ENCODE results near the gene AKAP9.
"Not testable (repeated sequence)": the region's sequence is repeated elsewhere in the genome, so short reads cannot be mapped to it uniquely, and the experiment has no call there.

AKAP9 gene

DNA sequence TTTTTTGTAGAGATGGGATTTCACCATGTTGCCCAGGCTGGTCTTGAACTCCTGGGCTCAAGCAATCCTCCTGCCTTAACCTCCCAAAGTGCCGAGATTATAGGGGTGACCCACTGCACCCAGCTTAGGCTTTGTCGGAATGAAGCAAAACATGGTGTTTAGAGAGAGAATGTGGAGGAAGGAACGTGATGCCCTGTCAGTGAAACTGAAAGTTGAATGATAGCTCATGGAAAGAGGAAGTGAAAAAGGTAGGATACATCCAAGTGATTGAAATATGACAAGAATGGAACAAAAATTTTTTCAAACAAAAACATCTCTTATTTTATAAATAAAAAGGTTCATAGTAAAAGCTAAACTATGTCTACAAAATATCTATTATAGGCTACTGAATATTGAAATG is 5.9 kb downstream of the AKAP9 start:
- DNase-seq (ENCODE audit: low spot score), result no peak

DNA sequence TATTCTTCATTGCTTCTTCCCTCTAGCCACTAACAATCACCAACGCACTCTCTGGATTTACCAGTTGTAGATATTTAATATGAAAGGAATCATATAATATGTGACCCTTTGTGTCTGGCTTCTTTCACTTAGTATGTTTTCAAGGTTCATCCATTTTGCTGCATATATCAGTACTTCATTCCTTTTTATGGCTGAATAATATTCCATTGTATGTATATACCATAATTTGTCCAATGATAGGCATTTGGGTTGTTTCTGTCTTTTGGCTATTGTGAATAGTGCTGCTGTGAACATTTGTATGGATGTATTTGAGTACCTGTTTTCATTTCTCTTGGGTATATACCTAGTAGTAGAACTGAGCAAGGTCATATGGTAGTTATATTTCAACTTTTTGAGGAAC is 7.3 kb downstream of the AKAP9 start:
- no peak for DNase-seq (ENCODE audit: low spot score)

DNA sequence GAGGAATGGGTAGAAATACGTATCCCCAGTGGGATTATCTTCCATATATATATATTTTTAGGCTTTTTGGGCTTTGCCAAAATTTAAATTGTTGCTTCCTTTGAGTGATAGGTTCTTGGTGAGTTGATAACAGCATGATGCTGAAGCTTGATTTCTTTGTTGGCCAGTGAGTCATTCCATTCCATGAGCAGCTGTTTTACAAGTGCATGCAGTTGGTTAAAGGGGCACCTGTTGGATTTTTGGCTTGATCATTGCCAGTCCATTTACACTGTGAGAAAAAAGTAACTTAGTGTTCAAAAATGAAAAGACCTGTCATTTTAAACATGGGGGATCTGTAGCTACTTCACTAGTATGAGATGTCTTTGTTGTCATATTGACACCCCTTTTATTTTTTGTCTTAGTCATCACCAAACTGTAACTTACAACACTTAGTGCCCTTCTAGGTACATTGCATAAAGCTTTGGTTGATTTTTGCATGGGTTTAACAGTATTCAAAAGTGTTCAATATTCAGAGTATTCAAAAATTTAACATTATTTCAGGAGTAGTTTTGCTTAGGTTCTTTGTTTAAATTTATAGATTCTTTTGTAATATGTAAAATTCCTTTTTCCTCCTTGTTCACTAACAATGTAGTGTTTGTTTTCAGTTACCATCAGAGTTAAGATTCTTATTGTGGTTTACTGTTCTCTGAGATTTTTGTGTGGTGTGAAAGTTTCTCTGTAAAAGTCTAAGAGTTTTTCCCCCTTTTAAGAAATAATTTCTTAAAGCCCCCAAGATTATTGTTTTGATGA is 8.8 kb downstream of the AKAP9 start:
- DNase-seq (ENCODE audit: low spot score), result no peak

DNA sequence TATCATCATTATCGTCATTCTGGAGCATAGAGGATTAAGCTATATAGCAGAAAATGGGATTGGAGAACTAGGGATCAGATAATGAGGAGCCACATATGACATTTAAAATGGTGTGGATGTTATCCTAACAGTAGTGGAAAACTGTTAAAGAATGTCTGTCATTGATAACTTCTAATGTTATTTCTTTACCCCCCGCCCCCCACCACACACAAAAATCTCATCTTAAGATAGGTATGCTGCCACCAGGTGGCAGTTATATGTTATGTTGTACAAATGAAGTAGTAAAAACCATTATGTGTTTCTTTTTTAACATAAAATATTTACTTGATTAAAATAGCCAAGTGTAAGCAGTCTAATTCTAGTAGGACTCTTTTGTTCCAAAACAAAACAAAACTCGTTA is 13.0 kb downstream of the AKAP9 start:
- DNase-seq (ENCODE audit: low spot score), result no peak

DNA sequence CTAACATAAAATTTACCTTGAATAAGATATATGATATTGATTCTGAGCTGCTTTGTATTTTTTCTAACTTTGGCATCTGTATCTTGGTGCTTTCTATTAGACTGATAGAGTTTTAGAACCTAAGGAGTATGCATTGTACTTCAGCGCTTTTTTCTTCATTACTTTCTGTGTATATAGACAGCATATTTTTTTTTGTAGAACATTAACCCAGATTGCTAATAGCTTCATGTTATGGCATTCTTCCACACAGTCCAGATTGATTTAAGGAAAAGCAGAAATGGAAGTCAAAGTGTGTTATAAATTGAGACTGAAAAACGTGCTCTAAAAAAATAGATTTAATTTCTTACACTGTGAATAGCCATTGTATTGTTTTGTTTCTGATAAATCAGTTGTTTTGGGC is 15.8 kb downstream of the AKAP9 start:
- DNase-seq (ENCODE audit: low spot score), result not testable (repeated sequence)

DNA sequence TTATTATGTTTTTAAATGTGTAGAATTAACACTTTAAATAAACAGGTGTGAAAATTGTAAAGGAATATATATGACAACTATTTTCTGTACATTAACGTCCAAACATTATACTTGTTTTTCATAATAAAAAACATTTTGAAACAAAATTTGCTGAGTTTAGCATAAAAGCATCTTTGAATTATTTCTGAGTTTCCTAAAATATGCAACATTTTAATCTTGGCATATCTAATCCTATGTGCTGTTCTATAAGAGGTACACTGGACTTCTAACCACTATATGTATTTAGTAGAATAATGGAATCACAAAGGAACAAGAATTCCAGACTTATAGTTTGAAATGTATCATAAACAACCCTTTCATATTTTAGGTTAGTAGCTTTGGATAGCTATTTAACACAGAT is 16.6 kb downstream of the AKAP9 start:
- no peak for DNase-seq (ENCODE audit: low spot score)

DNA sequence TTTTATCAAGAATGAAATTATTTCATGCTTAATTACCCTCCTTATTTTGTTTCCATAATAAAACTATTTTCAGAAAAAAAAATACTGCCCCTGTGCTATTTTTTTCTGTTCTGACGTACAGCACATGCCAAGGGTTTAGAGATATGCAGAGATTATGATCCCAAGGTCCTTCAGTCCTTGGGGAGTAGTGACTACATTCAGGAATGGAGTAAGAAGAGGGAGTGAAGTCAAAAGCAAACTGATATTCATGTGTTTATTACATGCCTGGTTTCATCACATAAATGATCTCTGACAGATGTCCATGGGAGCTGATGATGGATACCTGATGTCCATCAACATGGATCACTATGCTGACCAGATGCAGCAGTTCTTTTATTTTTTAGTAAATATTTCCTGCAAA is 17.2 kb downstream of the AKAP9 start:
- no peak for DNase-seq (ENCODE audit: low spot score)

DNA sequence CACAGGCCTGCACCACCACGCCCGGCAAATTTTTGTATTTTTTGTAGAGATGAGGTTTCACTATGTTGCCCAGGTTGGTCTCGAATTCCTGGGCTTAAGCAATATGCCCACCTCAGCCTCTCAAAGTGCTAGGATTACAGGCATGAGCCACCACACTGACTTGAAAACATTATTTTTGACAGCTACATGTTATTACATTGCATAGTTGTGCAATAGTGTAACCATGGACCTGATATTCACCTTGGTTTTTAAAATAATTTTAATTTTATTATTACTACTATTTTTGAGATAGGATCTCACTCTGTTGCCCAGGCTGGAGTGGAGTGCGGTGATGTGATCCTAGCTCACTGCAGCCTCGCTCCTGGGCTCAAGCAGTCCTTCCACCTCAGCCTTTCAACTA is 18.4 kb downstream of the AKAP9 start:
- DNase-seq (ENCODE audit: low spot score), result no peak

DNA sequence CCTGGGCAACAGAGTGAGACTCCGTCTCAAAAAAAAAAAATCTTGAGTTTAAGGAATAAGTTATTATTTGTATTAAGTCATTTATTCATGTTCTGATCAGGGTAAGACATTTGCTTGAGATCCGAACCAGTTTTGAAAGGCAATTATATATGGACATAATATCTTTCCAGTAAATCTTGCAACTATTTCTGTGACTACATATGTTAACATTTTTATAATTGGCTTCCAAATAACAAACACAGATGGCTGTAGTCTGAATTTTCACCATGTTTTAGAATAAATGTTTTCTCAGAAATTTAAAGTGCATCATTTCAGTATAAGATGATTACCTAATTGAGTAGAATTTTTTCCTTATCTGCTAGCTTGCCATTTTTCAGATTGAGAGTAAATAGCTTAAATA is 21.2 kb downstream of the AKAP9 start:
- DNase-seq (ENCODE audit: low spot score), result no peak

DNA sequence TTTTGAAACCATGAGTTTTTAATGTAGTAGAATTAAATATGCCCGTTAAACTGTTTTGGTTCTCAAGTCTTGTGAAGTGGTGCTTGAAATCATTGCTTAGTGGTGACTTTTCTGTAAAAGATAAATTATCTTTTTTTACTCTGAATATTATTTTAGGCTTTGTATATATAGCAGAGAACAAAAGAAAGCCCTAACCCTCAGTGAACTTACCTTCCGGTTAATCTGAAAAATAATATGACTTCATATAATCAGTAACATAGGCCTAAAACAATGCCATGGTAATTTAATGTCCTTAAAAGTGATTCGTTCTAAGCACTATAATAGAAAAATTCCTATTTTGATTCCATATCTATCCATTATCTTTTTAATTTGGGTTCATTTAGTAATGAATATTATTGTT is 21.8 kb downstream of the AKAP9 start:
- DNase-seq (ENCODE audit: low spot score), result no peak

DNA sequence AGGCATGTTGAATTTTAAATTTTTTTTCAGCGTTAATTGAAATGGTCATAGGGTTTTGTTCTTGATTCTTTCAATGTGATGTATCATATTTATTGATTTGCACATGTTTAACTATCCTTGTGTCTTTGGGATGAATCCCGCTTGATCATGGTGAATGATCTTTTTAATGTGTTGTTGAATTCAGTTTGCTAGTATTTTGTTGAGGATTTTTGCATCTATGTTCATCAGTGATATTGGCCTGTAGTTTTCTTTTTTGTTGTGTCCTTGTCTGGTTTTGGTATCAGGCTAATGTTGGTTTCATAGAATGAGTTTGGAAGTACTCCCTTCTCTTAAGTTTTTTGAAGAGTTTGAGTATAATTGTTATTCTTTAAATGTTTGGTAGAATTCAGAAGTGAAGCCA is 26.9 kb downstream of the AKAP9 start:
- not testable (repeated sequence) for DNase-seq (ENCODE audit: low spot score)

DNA sequence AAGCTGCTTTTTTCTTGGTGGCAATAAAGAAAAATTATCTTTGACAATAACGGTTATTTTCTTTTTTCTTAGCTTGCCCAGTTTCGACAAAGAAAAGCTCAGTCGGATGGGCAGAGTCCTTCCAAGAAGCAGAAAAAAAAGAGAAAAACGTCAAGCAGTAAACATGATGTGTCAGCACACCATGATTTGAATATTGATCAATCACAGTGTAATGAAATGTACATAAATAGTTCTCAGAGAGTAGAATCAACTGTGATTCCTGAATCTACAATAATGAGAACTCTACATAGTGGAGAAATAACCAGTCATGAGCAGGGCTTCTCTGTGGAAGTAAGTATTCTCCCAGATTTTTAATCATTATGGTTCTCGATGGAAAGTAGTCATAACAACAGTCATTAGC is 33.0 kb downstream of the AKAP9 start:
- DNase-seq (ENCODE audit: low spot score), result no peak

DNA sequence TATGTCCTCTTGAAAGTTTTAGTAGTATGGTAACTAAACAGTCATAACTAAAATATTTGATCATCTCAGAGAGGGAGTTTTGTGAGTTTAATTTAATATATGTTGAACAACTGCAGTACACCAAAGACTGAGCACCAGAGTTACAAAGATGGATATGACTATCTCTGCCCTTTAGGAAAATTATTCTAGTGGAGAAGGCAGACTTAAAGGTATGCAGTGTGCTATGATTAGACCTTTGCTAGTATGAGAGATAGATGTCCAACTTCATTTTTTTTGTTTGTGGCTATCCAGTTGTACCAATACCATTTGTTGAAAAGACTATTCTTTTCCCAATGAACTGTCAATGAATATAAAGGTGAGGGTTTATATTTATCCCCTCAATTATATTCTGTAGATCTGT is 33.4 kb downstream of the AKAP9 start:
- no peak for DNase-seq (ENCODE audit: low spot score)

DNA sequence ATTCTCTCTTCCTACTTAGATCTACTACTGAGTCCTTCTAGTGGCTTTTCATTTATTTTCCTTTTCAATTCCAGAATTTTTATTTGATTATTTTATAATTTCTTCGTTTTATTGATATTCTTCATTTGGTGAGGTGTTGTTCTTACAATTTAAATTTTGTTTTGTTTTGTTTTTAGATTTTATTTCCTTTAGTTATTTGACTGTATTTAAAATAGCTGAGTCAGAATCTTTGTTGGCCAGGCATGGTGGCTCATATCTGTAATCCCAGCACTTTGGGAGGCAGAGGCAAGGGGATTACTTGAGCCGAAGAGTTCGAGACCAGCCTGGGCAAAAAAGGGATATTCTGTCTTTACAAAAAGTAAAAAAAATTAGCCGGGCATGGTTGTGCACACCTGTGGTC is 36.1 kb downstream of the AKAP9 start:
- no peak for DNase-seq (ENCODE audit: low spot score)

DNA sequence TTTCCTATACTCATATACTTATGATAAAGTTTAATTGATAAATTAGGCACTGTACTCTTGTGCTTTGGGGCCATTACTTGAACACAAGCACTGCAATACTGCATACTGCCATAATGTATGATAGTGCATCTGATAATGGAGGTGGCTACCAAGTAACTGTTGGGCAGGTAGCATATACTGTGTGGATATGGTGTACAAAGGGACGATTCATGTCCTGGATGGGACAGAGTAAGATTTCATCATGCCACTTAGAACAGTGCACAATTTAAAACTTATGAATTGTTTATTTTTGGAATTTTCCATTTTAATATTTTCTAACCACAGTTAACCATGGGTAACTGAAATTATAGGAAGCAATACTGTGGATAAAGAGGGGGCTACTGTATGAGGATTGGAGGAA is 38.9 kb downstream of the AKAP9 start:
- DNase-seq (ENCODE audit: low spot score), result no peak

DNA sequence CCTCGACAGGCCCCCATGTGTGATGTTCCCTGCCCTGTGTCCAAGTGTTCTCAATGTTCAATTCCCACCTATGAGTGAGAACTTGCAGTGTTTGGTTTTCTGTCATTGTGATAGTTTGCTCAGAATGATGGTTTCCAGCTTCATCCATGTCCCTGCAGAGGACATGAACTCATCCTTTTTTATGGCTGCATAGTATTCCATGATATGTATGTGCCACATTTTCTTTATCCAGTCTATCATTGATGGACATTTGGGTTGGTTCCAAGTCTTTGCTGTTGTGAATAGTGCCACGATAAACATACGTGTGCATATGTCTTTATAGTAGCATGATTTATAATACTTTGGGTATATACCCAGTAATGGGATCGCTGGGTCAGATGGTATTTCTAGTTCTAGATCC is 41.7 kb downstream of the AKAP9 start:
- not testable (repeated sequence) for DNase-seq (ENCODE audit: low spot score)

DNA sequence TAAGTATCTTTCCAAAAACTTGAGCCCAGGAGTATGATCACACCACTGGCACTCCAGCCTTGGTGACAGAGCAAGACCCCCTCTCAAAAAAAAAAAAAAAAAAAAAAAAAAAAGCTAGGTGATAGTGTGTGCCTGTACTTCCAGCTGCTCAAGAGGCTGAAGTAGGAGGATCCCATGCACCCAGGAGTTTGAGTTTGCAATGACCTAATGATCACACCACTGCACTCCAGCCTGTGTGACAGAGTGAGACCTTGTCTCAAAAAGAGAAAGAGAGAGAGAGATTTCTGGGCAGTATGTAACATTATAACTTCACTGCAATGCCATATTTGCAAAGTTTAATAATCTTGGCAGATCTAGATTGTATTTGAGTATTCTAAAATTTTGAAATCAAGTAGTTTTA is 47.6 kb downstream of the AKAP9 start:
- DNase-seq (ENCODE audit: low spot score), result no peak

DNA sequence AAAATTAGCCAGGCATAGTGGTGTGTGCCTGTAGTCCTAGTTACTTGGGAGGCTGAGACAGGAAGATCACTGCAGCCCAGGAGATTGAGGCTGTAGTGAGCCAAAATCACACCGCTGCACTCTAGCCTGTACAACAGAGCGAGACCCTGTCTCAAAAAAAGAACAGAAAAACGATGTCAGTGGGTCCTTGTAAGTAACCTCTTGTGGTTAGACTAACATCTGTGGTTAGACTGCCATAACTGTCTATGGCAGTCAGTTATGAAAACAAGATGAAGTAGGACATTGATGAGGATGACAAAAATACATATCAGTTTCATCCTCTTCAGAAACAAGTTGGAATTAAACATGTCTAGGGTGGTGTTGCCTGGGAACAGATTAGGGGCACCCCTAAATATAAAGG is 53.3 kb downstream of the AKAP9 start:
- no peak for DNase-seq (ENCODE audit: low spot score)

DNA sequence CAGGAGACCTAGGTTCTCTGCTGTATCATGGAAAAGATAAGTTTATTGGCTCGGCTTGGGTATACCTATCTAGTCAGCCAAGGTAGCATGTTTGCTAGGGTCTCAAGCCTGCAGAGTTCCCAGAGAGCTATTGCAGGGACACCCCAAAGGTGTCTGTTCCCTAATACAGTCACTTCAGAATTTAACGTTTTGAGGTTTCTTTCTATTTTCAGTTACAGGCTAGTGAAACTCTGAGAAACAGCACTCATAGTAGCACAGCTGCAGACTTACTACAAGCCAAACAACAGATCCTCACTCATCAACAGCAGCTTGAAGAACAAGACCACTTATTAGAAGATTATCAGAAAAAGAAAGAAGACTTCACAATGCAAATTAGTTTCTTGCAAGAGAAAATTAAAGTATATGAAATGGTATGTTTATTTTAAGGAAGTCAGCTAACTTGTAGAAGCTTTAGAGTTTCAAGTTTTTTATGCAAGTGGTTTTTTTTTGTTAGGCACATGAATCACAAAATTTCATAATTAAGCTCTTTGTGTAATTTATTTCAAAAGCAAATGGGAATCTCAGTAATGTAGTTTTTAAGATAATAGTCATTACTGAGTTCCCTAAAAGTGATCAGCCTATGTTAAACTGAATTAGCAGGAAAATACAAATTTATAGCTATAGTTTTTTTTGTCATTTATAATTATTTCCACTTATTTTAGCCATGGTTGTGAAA is 54.9 kb downstream of the AKAP9 start:
- no peak for DNase-seq (ENCODE audit: low spot score)

DNA sequence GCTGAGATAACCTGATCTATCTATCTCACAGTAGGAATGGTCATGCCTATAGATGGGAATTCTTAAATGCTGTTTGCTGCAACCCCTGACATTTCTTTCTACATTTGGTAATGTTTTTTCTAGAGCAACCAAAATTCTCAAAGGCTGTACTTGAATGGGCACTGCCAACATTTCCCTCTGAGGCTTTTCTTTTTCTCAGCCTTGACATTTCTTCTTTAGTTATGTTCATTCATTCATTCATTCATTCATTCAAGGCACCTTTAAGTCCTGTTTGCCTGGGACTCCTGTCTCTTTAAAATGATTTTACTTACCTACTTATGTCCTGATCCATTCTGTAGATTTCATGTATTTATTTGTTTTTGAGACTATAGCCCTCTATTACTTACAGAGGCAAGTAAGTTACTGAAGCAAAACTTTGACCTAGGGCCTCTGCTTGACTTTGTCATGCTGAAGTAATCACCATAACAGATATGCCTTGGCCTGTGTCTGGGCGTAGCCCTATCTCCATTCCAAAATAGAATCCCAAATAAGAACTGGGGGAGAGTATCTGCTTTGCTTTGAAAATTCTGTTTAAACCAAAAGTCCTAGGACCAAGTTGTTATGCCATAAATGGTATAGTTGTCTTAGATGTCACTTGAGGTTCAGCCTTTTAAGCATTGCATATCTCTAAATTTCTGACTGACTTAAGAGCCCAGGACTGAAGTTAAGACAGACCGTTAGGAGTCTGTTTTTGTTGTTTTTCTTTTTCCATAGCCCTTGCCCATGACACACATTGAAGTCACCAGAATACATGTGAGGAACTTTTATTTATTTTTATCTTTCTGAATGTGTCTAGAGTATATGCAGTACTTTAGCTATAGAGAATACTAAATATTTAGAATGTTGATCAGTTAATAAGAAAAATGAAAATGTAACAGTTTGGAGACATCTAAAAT is 59.2 kb downstream of the AKAP9 start:
- DNase-seq (ENCODE audit: low spot score), result no peak

DNA sequence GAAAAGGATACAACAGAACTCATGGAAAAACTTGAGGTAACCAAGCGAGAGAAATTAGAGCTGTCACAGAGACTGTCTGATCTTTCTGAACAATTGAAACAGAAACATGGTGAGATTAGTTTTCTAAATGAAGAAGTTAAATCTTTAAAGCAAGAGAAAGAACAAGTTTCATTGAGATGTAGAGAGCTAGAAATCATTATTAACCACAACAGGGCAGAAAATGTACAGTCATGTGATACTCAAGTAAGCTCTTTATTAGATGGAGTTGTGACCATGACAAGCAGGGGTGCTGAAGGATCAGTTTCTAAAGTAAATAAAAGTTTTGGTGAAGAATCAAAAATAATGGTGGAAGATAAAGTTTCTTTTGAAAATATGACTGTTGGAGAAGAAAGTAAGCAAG is 62.1 kb downstream of the AKAP9 start:
- no peak for DNase-seq (ENCODE audit: low spot score)

DNA sequence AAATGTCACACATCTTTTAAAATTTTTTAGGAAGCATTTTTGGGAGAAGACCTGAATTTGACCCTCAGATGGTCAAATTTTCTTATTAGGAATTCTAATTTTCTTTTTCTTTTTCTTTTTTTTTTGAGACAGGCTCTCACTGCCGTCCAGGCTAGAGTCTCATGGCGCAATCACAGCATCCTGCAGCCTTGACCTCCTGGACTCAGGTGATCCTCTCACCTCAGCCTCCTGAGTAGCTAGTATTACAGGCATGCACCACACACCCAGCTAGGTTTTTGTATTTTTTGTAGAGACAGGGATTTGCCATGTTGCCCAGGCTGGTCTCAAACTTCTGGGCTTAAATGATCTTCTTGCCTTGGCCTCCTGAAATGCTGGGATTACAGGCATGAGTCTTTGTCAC is 65.4 kb downstream of the AKAP9 start:
- no peak for DNase-seq (ENCODE audit: low spot score)

DNA sequence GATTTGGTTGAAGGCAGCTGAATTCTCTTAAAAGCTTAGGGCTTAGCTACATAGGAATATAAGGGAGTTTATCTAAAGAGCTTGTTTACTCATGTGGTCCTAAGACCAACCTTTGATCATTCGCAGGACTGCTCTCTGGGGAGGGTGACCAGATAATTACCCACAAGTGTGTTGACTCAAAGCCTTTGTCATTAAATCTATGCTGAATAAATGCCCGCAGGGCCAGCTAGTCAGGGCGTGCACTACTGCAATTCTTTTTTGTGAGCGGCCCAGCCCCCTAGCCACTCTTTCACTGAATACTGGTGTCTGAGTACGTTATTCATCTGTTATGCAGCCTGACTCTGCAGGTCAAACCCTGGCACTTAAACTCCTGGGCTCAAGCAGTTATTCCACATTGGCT is 69.6 kb downstream of the AKAP9 start:
- no peak for DNase-seq (ENCODE audit: low spot score)

Measured in HuH-7 (cell line).